Dedifferentiated amniotic fluid mesenchymal stem cell (primary cell): Measurements from ENCODE around the gene FLNB.
"Not testable (repeated sequence)": the region's sequence is repeated elsewhere in the genome, so short reads cannot be mapped to it uniquely, and the experiment has no call there.

ENCODE experiments used
- DNase-seq: peaks from one replicate; pipeline ENCODE4 v3.0.0-alpha.2; 2016; ENCODE audit errors: extremely low spot score

The FLNB gene

DNA sequence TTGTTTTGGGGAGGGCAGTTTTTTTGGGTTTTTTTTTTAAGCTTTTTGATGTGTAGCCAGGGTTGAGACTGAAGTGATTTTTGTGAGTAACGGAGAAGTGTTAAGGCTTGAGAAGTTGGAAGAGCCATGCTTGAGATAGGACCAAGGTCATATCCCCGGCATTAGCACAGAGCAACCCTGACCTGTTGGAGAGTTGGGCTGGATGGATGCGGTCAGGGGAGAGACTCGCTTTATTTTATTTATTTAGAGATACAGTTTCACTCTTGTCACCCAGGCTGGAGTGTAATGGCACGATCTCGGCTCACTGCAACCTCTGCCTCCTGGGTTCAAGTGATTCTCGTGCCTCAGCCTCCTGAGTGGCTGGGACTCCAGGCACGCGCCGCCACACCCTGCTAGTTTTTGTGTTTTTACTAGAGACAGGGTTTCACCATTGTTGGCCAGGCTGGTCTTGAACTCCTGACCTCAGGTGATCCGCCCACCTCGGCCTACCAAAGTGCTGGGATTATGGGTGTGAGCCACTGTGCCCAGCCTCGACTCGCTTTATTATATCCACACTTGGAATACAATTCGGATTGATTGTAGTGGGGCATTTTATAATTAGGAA is 43.5 kb downstream of the FLNB start:
- not testable (repeated sequence) for DNase-seq

DNA sequence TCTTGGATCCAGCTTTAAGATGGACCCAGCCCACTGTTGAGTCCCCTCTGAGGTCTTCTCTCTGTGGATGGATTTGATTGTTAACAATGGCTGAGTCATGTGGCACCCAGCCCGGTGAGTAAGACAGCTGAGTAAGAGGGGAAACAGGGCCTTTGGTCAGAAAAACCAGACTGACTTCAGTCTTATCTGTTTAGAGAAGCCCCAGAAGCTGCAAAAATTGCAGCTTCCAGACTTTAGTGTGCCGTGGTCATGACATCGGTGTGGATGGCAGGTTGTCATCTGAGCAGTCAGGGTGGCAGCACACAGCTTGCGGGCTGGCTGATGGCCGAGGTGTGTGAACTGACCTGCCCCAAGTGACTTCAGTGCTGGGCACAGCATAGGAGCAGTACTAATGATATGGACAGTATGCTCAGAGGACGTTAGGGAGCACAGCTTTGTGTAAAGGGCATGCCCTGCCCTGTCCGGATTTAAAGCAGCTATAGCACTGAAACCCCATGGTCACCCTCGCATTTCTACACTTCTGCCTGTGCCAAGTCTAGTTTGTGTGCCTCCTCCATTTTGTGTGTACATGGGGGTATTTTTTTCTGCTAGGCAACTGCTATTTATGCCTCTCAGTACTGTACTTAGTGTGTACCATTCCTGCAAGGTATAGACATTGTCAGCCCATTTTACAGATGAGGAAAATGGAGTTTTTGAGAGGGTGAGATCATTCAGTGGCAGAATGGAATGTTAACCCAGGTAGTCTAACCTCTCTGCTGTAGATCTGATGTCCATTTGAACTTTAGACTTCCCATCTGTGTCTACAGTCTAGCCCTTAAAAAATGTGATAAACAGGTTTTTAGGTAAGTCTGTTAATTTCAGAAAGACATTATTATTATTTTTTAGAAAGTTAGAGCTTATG is 44.4 kb downstream of the FLNB start:
- DNase-seq = peak; percentile 93

DNA sequence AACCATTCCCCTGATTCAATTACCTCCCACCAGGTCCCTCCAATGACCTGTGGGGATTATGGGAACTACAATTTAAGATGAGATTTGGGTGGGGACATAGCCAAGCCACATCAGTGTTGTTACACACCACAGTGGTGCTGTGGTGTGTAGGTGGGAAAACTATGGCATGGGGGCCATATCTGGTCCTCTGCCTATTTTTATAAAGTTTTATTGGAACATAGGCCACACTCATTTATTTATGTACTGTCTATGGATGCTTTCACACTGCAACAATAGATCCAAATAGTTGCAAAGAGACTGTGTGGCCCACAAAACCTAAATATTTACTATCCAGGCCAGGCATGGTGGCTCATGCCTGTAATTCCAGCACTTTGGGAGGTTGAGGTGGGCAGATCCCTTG is 46.4 kb downstream of the FLNB start:
- no peak for DNase-seq

DNA sequence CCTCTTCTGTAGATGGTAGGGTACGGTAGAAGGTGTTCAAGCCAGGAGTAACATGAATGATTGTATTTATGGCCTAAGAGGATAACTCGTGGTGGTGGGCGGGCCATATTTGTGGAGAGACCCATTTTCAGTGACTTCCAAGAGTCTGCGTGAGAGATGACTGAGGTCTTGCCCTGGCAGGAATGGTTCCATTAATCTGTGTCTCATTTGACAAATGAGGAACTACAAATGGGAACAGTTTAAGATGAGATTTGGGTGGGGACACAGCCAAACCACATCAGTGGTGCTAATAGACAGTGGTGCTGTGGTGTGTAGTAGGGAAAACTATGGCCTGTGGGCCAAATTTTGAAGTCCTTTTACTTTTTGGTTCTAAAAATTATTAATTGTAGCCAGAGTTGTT is 47.1 kb downstream of the FLNB start:
- no peak for DNase-seq

DNA sequence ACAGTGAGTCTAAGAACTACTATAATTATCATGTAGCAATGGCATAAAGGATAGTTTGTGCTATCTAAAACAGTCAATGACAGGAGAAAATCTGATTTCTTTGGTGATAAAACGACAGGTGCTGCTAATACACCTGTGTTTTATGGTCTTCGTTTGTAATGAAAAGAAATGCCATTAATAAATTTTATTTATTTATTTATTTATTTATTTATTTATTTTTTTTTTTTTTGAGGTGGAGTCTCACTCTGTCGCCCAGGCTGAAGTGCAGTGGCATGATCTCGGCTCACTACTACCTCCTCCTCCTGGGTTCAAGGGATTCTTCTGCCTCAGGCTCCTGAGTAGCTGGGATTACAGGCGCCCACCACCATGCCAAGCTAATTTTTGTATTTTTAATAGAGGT is 47.7 kb downstream of the FLNB start:
- not testable (repeated sequence) for DNase-seq

DNA sequence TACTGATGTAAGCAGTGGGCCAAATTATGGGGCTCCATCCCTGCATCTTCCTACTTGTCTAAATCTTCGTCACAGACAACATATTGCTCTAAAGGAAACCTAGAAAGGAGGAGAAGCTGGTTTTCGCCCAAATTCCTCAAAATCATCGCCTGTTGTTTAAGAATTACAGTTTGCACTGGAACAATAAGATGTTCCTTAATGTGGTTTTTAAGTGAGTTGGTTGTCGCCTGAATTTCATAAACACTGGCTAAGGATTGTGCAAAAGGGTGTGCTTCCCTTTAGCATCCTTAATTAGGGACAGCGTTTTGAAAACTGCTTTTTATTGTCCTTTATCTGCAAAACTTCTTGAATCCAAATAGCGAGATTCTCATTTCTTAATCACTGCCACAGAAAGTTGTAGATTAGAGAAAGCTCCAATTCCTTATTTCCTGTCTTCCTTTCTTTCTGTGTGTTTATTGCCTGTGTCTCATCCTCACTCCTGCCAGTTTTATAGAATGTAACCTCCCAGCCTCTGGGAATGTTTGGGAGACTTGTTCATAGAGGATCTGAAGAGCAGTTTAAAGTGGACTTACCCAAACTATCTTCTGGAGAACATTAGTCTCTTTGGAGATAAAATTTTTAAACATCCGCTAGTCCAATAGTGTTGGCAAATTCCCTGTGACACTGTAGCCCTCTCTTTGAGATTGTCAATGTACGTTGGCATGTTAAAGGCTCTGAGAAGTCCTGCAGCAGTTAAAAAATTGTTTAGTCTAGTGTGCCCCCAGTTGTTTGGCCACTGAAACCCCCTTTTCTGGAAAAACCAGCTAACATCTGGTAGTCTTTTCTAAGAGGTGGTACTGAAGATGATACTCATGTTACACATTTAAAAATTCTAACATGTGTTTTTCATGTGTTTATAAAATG is 50.4 kb downstream of the FLNB start:
- no peak for DNase-seq

DNA sequence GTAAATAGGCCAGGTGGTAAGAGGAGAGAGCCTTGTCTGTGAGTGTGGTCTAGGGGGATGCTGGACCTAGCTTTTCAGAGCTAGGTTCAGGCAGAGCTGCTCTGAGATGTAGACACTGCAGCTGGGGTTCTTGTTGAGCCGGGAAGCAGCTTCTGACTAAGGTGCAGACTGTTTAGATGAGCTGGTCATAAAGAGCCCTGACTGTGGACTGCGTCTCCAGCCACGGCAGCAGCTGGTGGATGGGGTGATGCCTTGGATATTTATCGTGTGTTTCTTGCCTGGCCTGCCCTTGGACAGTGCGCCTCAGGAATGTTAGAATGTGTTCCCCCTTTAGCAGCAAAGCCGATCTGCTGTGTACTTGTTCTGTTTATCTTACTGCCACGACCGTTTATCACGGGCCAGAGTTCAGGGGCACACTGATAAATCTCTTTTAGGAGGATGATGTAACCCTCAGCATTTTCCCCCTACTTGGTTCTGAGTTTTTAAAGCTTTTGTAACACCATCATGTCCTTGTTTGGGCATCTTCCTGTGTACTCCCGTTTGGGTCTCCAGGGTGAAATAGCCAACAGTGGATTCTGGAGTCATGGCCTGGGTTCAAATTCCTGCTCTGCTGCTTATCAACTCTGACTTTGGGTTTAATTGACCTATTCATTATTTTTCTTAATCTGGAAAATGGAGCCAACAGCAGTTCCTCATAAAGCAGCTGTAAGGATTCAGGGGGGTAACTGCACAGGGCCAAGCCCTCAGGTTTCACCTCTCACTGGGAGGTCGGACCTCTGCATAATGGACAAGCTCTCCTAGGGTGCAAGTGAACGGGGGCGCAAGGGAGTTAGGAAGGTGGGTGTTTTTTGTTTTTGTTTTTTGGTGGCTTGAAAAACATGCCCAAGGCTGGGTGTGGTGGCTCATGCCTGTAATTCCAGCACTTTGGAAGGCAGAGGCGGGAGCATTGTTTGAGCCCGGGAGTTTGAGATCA is 51.4 kb downstream of the FLNB start:
- DNase-seq = peak; percentile 63

DNA sequence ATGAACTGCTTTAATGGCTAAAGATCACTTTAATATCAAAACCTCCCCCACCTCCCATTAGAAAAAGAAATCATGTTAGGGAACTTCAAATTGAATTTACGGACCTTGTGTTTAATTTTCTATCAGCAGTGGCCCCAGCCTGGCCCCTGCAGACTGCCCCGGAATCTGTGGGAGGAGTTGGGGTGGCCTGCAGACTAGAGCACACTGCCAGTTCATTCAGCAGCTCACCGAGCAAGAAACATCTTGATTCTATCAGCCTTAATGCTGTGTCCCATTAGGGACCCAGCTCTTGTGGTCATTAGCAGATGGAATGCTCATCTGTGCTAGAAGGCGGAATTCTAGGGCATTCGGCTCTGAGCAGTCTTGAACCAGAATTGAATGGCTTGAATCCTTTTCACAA is 54.2 kb downstream of the FLNB start:
- DNase-seq = no peak

DNA sequence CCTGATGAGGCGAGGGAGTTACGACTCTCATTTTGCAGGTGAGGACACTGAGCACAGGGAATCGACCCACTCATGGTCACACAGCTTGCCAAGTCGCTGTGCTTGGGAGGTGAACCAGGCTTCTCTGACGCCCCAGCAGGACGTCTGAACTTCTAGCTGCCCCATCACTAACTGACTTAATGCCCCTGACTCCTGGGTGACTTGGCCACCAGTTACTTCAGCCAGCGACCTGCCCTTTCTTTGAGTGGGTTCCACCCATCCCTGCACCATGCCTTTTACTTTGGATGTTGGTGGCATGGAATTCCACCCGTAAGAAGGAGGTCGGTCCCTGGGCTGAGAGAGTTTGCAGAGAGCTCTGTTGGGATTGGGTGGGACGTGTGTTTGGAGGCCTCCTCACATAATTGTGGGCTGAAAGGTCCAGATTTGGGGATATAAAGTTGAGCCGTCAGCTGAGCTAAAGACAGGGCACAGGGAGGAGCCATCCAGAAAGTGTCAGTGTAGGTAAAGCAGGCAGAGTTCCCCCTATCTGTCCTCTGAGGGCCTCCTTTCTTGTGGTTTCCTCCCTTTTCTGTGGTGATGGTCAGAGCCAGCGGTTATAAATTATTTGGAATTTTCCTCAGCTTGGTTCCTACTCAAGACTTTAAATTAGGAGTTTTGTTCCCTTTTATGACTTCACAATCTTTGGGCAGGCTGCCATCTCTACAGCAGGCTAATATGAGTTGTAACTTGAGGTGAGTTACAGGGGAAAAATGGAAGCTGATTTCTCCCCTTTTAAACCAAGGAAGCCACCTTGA is 55.0 kb downstream of the FLNB start:
- peak; percentile 56 for DNase-seq

DNA sequence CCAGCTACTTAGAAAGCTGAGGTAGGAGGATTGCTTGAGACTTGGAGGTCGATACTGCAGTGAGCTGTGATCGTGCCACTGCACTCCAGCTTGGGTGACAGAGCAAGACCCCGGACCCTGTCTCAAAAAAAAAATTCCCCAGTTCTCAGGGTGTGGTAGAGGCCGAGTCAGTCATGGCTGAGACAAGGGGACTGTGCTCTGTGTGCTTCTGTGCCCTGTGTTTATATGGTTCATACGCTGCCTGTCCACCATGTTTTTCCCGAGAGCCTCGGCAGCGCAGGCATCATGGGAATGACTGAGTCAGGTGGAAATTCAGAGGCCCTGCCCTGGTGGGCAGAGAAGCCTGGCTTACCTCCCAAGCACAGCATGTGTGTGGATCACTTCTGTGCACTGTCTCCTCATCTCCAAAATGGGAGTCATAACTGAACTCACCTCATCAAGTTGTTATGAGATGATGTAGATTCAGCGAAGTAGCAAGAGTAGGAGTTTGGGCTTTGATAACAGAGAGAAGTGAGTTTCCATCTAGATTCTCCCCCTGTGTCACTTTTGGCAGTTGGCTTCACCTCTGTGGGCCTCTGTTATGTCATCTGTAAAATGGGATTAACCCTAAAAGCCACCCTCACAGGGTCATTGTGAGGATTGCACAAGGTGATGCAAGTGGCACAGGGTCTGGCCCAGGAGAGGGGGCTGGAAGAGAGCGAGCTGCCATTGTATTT is 56.9 kb downstream of the FLNB start:
- no peak for DNase-seq

DNA sequence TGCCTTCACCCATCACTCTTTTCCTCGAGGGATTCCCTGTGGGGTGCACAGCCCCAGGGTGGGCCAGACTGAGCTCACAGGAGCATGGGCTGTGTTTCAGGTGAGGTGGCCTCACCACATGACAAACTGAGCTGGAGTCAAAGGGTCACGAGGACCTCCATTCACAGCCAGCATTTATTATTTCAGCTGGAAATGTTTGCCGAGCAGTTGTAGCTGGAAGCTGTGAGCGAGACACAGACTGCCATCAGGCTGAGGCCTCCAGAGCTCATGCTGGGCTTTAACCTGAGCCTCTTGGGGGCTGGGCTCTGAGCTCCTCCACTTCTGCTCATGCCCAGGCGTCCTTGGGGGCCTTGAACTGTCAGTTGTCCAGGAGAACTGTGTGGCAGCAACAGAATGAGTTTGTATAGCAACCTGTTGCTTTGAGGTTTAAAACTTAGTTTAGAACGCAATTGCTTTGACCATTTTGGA is 57.5 kb downstream of the FLNB start:
- no peak for DNase-seq

DNA sequence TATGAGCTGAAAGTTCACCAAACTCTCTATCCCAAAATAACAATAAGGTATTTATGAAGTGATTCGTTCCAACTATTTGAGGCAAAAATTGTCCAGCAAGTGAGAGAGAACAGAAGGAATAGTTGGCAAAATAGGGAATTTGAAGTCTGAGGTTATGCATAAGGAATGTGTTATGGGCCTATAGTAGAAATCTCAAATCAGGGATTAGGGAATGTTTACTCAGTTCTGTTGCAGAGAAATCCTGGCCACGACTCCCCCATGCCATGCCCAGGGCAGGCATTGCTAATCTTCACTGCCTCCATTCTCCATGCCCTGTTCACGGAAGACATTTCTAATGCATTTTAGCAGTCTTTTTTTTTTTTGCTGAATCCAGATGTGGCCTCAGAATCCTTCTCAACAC is 58.6 kb downstream of the FLNB start:
- peak; percentile 88 for DNase-seq

DNA sequence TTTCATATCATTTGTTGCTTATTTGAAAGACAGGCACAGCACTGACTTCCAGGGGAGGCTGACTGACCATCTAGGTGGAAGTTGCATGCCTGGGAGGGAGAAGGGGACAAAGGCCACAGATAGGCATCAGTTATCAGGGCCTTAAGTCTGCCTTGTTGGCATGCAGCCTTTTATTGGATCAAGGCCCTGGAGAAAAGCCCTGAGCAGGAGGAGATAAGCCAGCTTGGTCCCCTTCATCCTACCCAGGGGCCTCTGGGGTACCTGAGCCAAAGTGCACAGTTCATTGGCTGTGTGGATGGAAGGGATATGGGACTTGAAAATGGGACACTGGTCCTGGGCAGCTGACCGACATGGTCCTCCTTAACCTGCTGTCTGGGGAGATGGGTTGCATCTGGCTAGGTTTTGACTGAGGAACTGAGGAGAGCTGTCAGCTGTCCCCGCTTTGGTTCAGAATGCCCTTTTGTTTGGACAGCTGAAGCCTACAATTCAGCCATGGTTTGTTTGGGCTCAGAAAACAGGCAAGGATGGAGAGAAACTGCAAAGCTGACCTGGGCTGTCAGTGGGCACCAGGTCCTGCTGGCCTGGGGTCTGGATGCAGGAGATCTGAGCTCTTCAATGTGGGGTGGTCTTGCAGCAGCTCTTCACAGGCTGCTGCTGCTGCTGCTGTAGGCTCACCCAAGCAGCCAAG is 60.0 kb downstream of the FLNB start:
- no peak for DNase-seq

DNA sequence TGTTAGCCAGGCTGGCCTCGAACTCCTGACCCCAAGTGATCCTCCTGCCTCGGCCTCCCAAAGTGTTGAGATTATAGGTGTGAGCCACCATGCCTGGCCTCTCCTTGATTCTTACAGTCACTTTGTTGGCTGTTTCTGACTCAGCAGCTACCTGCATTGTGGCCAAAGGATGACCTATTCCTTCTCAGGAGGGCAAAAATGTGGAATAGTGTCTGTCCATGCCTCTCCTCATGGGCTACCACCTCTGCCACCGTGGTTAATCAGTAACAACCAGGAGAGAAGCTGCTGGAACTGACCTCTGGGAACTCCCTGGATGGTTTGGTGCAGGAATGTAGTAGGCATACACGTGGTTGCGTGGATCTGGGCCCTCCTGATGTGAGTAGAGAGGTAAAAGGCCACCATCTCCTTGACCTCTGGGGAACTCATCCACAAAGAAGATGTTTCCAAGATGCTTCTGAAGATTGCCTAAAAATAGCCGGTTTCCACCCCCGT is 63.3 kb downstream of the FLNB start:
- DNase-seq = no peak

DNA sequence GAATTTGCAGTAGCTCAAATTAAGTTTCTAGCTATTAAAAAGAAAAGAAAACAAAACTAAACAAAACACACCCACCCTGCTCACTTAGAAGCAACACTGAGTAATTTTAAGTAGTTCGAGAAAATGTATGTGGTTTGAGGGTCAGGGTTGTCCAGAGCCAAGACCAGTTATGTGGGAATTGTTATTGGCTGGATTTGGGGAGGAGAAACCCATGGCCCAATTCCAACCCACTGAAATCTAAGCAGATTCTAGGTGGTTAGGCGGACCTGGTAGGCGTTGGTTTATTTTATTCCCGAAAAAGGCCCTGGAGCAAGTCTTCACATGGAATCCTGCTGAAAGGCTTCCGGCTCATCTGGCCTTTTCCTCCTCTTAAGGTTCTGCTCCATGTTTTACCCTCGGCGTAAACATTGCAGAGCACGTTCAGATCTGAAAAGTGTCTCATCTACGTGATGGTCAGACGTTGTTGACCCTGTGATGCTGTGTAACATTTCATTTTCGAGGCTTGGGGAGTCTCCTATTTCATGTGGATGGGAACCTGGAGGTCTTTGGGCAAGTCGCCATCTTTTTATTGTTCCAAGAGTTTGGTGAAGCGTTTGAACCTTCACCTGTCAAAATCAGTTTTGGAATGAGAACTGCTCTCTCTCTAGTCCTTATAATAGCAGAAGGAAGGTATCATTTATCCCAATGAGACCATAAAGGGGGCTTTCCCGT is 64.0 kb downstream of the FLNB start:
- DNase-seq = peak; percentile 70

DNA sequence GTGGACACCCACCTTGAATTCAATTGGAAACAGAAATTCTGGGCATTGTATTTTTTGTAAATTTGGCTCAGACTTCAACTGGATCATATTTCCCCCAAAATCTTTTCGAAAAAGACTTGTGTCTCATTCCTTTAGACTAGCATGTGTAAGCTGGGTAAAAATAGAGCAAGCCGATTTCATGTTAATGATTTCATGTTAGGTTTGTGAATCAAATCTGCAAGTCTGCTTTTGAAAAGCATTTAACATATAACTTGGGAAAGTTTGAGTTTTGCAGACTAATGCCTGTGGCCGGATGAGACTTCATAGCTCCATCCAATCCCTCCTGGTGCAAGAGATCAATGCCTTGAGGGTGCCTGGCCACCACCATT is 64.5 kb downstream of the FLNB start:
- no peak for DNase-seq

DNA sequence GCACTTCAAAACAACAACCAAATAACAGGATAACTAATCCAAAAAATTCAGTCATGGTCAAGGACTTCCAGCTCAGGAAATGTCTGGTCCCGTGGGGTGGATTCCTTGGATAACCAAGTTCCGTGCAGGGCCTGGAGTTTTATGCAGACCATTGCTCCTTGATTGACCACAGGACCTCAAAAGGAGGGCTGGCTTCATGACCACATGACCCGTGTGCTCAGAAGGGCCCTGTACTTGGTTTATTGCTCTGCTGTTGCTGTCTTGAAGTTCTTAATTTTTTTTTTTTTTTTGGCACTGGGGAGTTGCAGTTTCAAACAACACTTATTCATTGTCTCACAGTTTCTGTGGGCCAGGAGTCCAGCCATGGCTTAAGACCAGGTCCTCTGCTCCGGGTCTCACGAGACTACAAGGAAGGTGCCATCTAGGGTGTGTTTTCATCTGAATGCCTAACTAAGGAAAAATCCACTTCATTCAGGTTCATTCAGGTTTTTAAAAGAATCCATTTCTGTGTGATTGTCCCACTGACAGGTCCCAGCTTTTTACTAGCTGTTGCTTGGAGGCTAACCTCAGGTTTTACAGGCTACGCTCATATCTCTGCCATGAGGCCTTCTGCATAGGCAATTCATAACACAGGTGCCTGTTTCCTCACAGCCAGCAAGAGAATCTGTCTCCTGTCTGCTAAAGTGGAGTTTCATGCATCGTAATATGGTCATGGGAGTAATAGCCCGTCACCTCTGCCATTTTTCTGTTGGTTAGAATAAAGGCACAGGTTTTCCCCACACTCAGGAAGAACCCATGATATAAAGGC is 65.3 kb downstream of the FLNB start:
- no peak for DNase-seq
